HG03469 (cell line): ENCODE data around the gene RNF212B.
"Not testable (repeated sequence)": the region's sequence is repeated elsewhere in the genome, so short reads cannot be mapped to it uniquely, and the experiment has no call there.

Source experiments
- ATAC-seq: cut with Tn5 transposase; IDR thresholded peaks from one replicate; pipeline ENCODE4 v1.9.1; 2021; ENCODE audit warnings: mild to moderate bottlenecking, moderate library complexity, moderate number of reproducible peaks; ENCODE audit not compliant: unreplicated experiment

Gene RNF212B

DNA sequence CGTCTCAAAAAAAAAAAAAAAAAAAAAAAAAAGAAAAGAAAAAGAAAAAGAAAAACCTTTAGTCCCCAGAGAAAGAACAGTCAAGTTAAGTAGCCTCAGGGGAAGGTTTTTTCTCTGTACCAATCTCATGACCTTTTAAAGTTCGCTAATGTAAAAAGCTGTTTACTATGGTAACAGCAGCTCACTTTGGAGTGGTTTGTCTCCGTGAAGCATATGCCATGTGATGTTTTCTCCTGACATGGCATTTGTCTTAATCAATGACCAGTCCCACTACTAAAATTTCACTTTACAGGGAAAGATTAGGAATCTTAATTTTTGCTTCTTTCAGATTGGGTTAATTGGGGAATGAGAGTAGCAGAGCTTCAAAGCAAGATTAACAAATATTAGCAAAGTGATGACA is 4.3 kb downstream of the RNF212B start:
- no peak for ATAC-seq

DNA sequence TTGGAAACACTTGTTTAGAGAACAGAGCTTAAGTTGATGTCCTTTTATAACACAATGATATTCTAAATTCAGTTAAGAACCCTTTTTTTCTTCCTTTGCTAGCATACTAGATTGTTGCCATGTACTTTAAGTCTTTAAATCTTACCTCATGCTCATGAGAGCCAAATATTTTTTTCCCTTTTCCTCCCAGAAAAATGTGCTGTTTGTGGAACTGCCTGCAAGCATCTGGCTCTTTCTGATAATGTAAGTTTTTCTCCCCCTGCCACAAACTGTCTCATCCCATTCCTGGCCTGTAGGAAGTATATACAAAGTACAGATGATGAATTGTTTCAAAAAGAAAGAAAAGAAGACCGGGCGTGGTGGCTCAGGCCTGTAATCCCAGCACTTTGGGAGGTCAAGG is 5.3 kb downstream of the RNF212B start:
- no peak for ATAC-seq

DNA sequence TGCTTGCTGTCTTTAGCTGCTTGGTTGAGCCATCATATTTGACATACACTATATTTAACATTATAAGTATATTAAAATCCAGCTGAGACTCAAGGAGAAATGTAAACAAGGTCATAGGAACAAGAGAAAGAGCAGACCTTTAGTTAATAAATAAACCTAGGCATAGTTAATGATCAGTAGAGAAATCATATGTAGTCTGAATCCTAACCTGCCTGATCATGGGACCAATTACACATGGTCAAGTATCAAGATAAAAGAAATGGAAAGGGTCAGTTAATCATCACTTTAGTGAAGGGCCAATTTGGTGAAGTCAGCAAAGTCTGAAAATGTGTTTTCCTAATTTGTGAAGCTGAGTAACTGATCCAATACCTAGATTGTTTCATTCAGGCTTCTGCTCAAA is 7.5 kb downstream of the RNF212B start:
- no peak for ATAC-seq

DNA sequence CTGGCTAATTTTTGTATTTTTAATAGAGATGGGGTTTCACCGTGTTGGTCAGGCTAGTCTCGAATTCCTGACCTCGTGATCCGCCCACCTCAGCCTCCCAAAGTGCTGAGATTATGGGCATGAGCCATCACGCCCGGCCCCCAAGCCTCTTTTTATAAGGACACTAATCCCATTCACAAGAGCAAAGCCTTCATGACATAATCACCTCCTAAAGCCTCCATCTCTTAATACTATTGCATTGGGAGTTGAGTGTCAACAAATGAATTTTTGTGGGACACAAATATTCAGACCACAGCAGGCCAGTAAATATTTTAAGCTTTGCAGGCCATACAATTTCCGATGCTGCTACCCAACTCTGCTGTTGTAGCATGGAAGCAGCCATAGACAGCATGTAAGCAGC is 10.9 kb downstream of the RNF212B start:
- no peak for ATAC-seq

DNA sequence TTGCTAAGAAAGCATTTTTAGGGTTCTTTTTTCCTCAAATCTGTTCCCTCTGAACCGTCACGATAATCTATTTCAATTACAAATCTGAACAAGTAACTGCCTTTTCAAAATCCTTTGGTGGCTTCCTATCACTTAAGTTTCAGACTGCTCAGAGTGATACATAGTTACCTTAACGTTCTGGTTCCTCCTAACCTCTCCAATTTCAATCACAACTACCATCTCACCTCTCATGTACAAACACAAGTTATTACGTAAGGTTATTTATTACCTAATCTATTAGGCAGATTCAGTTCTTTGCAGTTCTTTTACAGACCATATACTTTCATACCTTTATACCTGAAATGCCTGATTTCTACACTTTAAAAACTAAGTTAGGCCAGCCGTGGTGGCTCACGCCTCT is 12.1 kb downstream of the RNF212B start:
- ATAC-seq = no peak

DNA sequence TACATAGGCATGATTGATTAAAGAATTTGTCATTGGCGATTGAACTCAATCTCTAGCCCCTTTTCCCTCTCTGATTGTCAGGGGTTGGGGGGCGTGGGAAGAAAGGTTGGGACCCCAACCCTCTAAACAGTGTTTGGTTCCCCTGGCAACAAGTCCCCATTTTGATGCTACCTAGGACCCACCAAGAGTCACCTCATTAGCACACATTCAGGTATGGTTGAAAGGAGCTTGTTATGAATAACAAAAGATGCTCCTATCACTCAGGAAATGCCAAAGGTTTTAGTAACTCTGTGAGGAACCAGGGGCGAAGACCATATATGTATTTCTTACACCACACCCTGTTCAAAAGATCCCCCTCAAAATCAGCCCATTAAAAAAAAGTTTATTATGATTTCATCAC is 14.3 kb downstream of the RNF212B start:
- no peak for ATAC-seq

DNA sequence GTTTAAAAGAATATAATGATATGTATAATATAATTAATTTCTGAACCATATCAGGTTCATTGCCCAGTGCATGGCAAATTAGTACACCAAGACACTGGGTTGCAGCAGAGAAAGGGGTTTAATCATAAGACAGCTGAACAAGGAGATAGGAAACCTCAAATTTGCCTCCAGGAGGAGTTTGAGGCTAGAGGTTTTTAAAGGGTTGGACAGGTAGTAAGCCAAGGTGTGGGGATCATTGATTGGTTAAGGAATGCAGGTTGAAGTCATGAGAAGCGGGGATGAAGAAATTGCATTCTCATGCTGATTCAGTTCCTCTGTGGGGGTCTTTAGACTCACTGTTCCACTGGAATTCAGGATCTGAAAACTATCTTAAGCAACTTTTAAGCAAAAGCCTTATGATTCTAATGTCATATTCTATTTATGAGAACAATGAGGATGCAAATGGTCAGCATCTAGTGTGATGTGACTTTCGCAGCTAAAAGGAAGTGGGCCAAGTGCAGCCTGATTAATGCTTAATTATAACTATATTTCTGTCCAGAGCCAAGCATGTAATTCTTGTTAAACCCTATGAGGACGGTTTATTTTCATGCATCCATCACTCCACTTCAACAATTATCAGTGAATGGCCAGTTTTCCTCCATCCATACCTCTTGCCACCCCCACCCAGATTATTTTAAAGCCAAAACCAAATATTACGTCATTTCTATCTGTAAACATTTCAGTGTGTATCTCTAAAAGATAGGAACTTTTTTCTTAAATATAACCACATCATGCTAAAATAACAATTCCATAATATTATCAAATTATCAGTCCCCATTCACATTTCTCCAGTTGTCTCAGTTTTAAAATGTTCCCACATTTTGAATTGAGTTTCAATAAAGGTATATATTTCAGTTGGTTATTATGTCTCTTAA is 14.9 kb downstream of the RNF212B start:
- ATAC-seq = no peak

DNA sequence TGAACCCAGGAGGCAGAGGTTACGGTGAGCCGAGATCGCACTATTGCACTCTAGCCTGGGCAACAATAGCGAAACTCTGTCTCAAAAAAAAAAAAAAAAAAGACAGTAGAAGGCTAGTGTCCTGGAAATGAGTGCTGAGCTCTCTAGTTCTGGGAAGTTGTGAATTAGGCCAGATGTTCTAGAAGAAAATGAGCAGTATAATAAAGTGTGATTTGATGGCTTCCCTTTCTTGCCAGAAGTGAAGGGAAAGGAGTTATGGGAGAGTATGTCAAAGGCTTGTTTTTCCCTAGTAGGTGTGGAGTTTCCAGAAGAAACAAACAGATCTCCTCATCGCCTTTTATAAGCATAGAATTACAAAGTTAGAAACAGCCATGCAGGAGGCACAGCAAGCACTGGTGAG is 20.5 kb downstream of the RNF212B start:
- ATAC-seq = no peak

DNA sequence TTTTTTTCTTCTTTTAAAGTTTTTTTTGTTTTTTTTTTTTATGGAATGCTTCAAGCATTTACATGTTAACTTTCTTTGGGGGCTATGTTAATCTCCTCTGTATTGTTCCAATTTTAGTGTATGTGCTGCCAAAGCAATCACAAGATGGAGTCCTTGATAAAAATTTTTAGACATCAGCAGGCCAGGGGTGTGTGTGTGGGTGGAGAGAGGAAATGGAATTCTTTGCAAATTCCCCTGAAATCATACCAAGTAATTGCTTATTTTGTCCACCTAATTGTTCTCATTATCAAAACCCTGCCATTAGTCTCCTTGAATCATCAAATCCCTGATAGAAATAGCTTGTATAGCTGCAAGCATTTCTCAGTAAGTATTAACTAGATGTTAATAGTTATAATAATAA is 21.7 kb downstream of the RNF212B start:
- ATAC-seq = no peak

DNA sequence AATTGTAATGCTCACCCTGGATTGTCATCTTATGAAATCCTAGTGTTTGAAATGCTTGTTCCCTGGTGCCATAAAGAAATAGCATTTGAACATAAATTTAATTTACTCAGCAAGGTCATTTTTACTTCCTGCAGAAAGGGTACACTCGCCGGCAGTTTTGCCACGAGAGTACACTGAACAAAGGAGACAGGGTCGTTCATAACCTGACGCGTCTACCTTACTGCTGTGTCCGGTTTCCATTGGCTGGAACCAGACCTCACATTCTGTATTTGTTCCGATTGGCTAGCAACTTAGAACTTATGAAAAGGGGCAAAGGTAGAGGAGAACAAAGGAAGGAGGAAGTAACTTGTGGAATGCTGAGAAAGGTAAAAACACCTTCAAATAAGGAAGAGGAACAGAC is 23.1 kb downstream of the RNF212B start:
- ATAC-seq = not testable (repeated sequence)

DNA sequence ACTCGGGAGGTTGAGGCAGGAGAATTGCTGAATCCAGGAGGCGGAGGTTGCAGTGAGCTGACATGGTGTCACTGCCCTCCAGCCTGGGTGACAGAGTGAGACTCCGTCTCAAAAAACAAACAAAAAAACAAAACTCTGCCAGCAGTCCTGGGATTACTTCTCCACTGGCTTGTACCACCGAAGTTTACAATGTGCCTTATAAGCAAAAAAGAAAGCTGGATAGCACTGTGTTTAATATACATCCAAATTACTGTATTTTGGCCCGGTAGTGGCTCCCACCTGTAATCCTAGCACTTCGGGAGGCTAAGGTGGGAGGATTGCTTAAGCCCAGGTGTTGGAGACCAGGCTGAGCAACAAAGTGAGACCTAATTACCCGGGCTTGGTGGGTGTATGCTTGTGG is 31.5 kb downstream of the RNF212B start:
- ATAC-seq = no peak

DNA sequence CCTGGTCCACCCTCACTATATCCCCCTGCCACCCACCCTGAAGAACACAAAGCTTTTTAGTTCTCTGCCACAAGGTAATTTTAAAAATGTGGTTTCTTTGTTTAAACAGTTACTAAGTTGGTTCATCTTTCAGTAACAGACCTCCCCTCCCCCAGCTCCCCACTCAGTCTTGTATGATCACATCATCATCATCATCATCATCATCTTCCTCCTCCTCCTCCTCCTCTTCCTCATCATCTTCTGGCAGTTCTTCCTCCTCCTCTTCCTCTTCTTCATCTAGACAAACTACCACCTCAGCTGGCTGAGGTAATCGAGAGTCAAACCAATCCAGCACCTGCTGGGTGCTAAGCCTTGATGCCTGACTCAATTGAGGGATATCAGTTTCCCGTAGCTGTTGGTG is 37.7 kb downstream of the RNF212B start:
- ATAC-seq = no peak

DNA sequence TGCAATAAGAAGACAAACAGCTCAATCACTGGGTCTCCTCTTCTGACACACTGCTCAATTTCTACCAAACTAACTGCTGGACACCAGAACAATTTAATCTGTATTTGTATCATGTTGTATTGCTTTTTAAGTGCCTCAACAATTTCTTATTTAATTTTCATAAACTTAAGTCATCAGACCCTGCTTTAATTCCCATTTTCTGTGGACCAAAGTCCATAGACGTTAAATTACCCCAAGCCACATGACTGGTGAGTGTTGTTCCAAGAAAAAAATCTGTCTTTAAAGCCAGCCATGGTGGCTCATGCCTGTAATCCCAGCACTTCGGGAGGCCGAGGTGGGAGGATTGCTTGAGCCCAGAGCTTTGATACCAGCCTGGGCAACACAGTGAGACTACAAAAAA is 39.5 kb downstream of the RNF212B start:
- no peak for ATAC-seq

DNA sequence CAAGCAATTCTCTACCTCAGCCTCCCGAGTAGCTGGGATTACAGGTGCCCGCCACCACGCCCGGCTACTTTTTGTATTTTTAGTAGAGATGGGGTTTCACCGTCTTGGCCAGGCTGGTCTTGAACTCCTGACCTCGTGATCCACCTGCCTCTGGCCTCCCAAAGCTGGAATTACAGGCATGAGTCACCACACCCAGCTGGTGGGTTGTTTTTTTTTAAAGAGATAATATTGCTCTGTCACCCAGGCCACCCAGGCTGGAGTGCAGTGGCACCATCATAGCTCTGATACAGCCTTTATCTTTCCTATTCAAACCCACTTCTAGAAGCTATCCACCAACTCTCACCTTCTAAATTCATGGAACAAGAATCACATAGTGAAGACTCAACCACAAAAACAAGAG is 40.2 kb downstream of the RNF212B start:
- ATAC-seq = not testable (repeated sequence)

DNA sequence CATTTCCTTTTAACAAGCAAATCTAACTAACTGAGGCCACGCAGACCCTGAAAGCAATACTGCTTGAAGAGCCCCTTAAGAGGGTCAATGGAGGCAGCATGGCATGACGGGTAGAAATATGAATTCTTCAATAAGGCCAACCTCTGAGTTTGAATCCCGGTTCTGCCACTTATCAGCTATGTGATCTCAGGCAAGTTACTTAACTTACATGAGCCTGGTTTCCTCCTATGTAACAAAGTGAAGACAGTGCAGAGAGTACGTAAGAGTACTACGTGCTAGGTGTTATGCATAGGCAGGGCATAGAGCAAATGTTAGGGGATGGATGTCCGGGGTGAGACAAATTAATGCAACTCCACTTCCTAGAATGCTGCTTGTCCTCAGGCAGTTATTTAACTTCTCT is 43.5 kb downstream of the RNF212B start:
- no peak for ATAC-seq

DNA sequence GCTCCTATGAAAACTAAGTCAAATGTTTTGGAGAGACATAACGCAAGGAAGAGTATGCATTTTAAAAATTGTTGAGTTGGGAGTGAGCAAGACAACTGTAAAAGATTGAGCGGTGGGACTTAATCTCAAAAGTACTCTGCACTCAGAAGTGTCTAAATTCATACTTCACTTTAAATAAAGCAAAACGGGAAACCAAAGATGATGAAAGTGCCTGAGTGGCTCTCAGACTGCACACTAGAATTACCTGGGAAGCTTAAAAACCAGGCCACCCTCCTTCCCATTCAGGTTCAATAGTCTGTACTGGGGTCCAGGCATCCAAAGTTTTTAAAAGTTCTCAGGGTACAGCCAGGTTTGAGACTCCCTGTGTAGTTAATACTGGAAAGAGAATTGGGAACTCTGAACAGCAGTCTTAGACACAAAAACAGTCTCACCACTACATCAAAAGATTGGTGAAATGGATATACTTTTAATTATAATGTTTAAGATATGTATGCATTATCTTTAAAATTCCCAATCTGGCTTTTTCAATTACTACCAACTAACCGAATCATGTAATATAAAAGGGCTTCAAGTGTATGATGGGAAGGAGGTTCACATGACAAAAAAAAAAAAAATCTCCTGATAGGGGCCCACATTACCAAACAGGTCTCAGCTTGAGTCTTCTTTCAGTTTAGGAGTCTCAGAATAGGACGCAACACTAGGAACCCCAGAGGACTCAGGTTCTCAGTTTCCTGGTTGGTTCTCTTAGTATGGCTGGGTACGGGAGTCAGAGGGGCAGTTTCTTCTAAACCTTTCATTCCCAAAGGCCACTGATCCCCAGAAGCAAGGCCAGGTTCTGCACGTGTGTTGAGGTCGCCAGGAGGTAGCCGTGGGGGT is 47.2 kb downstream of the RNF212B start:
- no peak for ATAC-seq

DNA sequence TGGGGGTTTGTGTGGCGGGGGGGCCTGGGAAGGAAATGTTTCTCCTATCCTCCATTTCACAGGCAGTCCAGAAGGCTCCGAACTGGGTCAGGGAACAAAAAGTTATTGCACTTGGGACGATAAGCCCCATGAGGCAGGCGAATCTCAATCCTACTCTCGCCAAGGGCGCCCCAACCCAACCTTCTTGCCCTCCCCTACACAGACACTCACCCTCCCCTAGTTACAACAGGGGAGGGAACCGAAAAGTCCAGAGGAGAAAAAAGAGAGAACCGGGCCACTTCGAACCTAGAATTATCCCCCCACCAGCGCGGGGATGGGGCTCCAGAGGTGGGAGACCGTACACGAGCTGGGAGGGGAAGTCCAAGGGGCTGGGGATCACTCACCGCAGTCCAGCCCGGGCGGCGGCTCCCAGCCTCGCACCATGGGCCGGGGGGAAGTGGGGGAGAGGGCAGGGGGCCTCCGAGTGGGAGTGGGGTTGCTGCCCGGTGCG is 47.8 kb downstream of the RNF212B start:
- peak; percentile 10 for ATAC-seq

DNA sequence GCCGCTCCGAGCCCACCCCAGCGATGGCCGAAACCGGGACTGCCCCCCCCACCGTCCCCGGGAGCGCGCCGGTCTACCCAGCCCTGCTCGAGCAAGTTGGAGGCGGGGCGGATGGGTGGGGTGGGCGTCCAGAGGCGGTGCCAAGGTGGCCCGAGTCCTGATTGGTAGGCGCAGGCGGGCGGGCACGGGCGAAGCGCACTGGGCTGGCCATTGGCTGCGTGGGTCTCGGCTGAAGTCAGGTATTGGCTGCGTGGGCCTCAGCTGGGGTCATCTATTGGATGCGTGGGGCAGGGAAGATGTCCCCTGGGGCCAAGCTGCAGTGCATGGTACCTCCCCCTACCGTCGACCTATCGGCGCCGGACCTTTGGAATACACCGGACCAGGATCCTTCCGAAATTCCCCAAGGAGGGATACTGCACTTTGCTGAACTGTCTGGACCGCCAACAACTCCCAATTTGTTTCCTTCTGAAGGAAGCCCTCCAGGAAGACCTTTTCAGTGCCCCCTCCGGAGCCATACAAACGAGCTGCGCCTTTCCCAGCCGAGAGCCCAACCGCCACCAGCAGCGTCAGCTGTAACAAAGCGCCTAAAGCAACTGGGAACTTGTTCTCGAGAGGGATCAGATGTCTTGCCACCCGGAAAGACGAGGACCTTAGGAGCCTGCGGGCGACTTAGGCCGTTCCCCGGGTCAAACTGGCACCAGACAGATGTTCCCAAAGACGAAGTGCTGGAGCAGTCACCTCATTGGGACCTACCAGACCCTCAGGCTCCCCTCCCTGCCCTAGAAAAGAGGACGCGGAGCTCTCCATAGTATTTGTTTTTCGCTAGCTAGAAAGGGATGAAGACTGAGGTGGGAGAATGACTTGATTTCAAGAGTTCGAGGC is 48.5 kb downstream of the RNF212B start, which contains the start of gene HOMEZ:
Gene HOMEZ (minus strand): TSS at position 113 of the 882 bp plus-strand sequence. CDS start 180 bp downstream, outside the sequence.
- ATAC-seq = peak; percentile 86

DNA sequence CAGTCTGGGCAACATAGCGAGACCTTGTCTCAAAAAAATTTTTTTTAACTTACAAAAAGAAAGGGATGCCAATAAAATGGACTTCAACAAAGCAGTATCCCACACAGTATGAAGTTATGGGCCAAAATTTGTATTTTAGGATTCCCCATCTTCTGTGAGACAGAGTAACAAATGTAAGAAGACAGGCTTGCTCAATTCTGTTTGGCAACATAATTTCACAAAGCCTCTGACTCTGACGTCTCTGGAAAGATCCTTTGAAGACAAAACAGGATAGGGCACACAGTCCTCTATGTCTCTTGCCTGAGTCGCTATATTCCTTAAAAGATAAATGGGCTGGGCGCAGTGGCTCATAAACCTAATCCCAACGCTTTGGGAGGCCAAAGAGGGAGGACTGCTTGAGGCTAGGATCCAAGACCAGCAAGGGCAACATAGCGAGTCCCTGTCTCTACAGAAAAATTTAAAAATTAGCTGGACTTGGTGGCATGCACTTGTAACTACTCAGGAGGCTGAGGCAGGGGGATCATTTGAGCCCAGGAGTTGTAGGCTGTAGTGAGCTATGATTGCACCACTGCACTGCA is 49.3 kb downstream of the RNF212B start:
- no peak for ATAC-seq
